MM.1S (cell line): ENCODE results near the gene MPRIP.

ENCODE experiments used
- DNase-seq: peaks from one replicate; pipeline ENCODE4 v3.0.0-alpha.2; 2015
- H2AFZ ChIP-seq: fragments of 300-600 bp; sonication (generic); 2 replicates; pipeline ENCODE4 v1.6.0; 2016; ENCODE audit warnings: antibody characterized with exemption, low read length
- H3F3A ChIP-seq: fragments of 300-600 bp; sonication (generic); 2 replicates; pipeline ENCODE4 v1.6.1; 2016; ENCODE audit warnings: mild to moderate bottlenecking, antibody characterized with exemption, low read length, moderate library complexity, mixed read lengths; ENCODE audit not compliant: insufficient read depth
- H3K27ac ChIP-seq: fragments of 300-600 bp; sonication (generic); 2 replicates; pipeline ENCODE4 v1.5.1; 2016; ENCODE audit warnings: mild to moderate bottlenecking, low read length
- H3K27me3 ChIP-seq: fragments of 300-600 bp; sonication (generic); replicated peaks from 2 replicates; pipeline ENCODE4 v1.6.0; 2016; ENCODE audit warnings: low read length; ENCODE audit not compliant: insufficient read depth
- H3K36me3 ChIP-seq: fragments of 300-600 bp; sonication (generic); replicated peaks from 2 replicates; pipeline ENCODE4 v1.6.1; 2016; ENCODE audit warnings: mild to moderate bottlenecking, low read length, mixed read lengths; ENCODE audit not compliant: insufficient read depth
- H3K4me1 ChIP-seq: fragments of 300-600 bp; sonication (generic); 2 replicates; pipeline ENCODE4 v1.6.1; 2016; ENCODE audit warnings: low read length, mixed read lengths
- H3K4me2 ChIP-seq: fragments of 300-600 bp; sonication (generic); 2 replicates; pipeline ENCODE4 v1.6.0; 2016; ENCODE audit warnings: low read depth, low read length
- H3K4me3 ChIP-seq: fragments of 300-600 bp; sonication (generic); 2 replicates; pipeline ENCODE4 v1.5.1; 2016; ENCODE audit warnings: low read length, mixed read lengths
- H3K79me2 ChIP-seq: fragments of 300-600 bp; sonication (generic); 2 replicates; pipeline ENCODE4 v1.6.1; 2016; ENCODE audit warnings: mixed run types, low read length, mixed read lengths
- H3K9ac ChIP-seq: fragments of 300-600 bp; sonication (generic); 2 replicates; pipeline ENCODE4 v1.6.1; 2016; ENCODE audit warnings: low read length, mixed read lengths
- H3K9me2 ChIP-seq: fragments of 300-600 bp; sonication (generic); replicated peaks from 2 replicates; pipeline ENCODE4 v1.6.1; 2016; ENCODE audit warnings: mild to moderate bottlenecking, low read length, mixed read lengths; ENCODE audit not compliant: insufficient read depth
- H3K9me3 ChIP-seq: fragments of 300-600 bp; sonication (generic); replicated peaks from 2 replicates; pipeline ENCODE4 v1.6.1; 2016; ENCODE audit warnings: mild to moderate bottlenecking, low read length, mixed read lengths; ENCODE audit not compliant: insufficient read depth
- H4K20me1 ChIP-seq: fragments of 300-600 bp; sonication (generic); 2 replicates; pipeline ENCODE4 v1.6.1; 2016; ENCODE audit warnings: mild to moderate bottlenecking, low read length, moderate library complexity, mixed read lengths; ENCODE audit not compliant: insufficient read depth
- EZH2 ChIP-seq: fragments of 300-600 bp; sonication (generic); optimal IDR thresholded peaks from 2 replicates; pipeline ENCODE3; 2017; ENCODE audit warnings: low read depth, mild to moderate bottlenecking, antibody characterized with exemption, low read length, mixed read lengths
- EZH2phosphoT487 ChIP-seq: fragments of 300-600 bp; sonication (generic); IDR thresholded peaks from 2 replicates; pipeline ENCODE4 v1.6.1; 2018; ENCODE audit warnings: antibody characterized with exemption, low read length
- TF ChIP-seq, protein P1 (sequence below): fragments of 300-600 bp; sonication (generic); IDR thresholded peaks from 2 replicates; pipeline ENCODE4 v1.5.1; 2016; ENCODE audit warnings: antibody characterized with exemption, low read length, mixed read lengths

Gene MPRIP

DNA sequence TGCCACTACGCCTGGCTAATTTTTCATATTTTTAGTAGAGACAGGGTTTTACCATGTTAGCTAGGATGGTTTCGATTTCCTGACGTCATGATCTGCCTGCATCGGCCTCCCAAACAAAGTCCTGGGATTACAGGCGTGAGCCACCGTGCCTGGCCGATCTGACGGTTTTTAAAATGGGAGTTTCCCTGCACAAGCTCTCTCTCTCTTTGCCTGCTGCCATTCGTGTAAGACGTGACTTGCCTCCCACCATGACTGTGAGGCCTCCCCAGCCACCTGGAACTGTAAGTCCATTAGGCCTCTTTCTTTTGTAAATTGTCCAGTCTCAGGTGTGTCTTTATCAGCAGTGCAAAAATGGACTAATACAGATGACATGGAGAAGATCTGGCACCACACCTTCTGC is 199.4 kb downstream of the MPRIP start:
- no peak for DNase-seq
- Histone ChIP-seq H4K20me1 (no peaks in the 10 kb centered on the region), H3K27ac (no peak overlapping the region)

DNA sequence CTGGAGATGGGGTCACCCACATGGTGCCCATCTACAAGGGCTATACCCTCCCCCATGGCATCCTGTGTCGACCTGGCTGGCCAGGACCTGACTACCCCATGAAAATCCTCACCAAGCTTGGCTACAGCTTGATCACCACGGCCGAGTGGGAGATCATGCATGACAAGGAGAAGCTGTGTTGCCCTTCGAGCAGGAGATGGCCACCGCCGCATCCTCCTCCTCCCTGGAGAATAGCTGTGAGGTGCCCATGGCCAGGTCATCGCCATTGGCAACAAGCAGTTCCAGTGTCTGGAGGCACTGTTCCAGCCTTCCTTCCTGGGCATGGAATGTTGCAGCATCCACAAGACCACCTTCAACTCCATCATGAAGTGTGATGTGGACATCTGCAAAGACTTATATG is 200.0 kb downstream of the MPRIP start:
- Histone ChIP-seq H3F3A (peaks cover 18% of the 10 kb centered on the region), H3K79me2 (no peaks in the 10 kb centered on the region), H3K4me1 (peaks cover 17% of the 10 kb centered on the region), H4K20me1 (no peaks in the 10 kb centered on the region), H3K9ac (no peak overlapping the region), H3K27ac (no peak overlapping the region), H3K9me2 (no peaks in the 10 kb centered on the region), H3K4me2 (no peak overlapping the region), H3K9me3 (no peaks in the 10 kb centered on the region), H3K4me3 (no peak overlapping the region), H3K27me3 (no peaks in the 10 kb centered on the region), H3K36me3 (peaks cover 9% of the 10 kb centered on the region; the same call in 1 of the 2 replicates), H2AFZ (no peak overlapping the region)
- no peak for DNase-seq
- TF ChIP-seq EZH2 (no peak), EZH2phosphoT487 (no peak)
- TF ChIP-seq, protein P1, sequence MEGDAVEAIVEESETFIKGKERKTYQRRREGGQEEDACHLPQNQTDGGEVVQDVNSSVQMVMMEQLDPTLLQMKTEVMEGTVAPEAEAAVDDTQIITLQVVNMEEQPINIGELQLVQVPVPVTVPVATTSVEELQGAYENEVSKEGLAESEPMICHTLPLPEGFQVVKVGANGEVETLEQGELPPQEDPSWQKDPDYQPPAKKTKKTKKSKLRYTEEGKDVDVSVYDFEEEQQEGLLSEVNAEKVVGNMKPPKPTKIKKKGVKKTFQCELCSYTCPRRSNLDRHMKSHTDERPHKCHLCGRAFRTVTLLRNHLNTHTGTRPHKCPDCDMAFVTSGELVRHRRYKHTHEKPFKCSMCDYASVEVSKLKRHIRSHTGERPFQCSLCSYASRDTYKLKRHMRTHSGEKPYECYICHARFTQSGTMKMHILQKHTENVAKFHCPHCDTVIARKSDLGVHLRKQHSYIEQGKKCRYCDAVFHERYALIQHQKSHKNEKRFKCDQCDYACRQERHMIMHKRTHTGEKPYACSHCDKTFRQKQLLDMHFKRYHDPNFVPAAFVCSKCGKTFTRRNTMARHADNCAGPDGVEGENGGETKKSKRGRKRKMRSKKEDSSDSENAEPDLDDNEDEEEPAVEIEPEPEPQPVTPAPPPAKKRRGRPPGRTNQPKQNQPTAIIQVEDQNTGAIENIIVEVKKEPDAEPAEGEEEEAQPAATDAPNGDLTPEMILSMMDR, result no peak

More for the DNA sequence above, 199.4 kb downstream of the MPRIP start:
- H3F3A ChIP-seq, result peaks cover 18% of the 10 kb centered on the region
- H3K79me2 ChIP-seq, result peaks cover 5% of the 10 kb centered on the region
- 0 out of 2 replicates have a peak, but pooled peaks cover 3% of the 10 kb centered on the region for H3K36me3 ChIP-seq
- no peaks in the 10 kb centered on the region for H3K9me2 ChIP-seq
- H2AFZ ChIP-seq, result no peak overlapping the region
- H3K4me1 ChIP-seq, result peaks cover 17% of the 10 kb centered on the region
- no peak overlapping the region for H3K9ac ChIP-seq
- no peaks in the 10 kb centered on the region for H3K27me3 ChIP-seq
- no peak overlapping the region for H3K4me2 ChIP-seq
- H3K9me3 ChIP-seq, result no peaks in the 10 kb centered on the region
- no peak overlapping the region for H3K4me3 ChIP-seq
- TF ChIP-seq, protein P1, result no peak
- no peak for TF ChIP-seq EZH2phosphoT487
- TF ChIP-seq EZH2, result no peak
